AG04450 (cell line): ENCODE measurements around the gene RGSL1. TPM values are rescaled to one million over a fixed set of nuclear protein-coding genes. Genes with fewer than 3 reads are reported as not detected.

Experiments
- CTCF ChIA-PET: fragments of 300-600, 350-600 bp; formaldehyde crosslinking; extraction: SDS; loops from one replicate; lab custom pipeline; 2022; ENCODE audit warnings: antibody characterized with exemption, inconsistent platforms; lab: Charles Lee
- POLR2A ChIA-PET: fragments of 350-600 bp; formaldehyde crosslinking; extraction: SDS; loops from one replicate; lab custom pipeline; 2021; ENCODE audit warnings: antibody characterized with exemption, inconsistent platforms; lab: Yijun Ruan, JAX
- DNase-seq: peaks from one replicate; pipeline ENCODE4 v3.0.0-alpha.2; 2011; ENCODE audit warnings: low read depth, low spot score
- H3K27ac ChIP-seq: one replicate; pipeline ENCODE4 v1.5.1; 2012; ENCODE audit warnings: low read depth, low read length, control low read depth
- H3K27me3 ChIP-seq: one replicate; pipeline ENCODE4 v1.6.0; 2012; ENCODE audit warnings: low read length; ENCODE audit not compliant: control insufficient read depth, insufficient read depth
- H3K4me3 ChIP-seq: 2 replicates; pipeline ENCODE4 v1.5.1; 2011; ENCODE audit warnings: mild to moderate bottlenecking, low read depth, low read length, control low read depth
- H3K9me3 ChIP-seq: 2 replicates; pipeline ENCODE4 v1.5.1; 2012; ENCODE audit warnings: low read length; ENCODE audit not compliant: control insufficient read depth, insufficient read depth
- CTCF ChIP-seq: IDR thresholded peaks from 2 replicates; pipeline ENCODE4 v1.5.1; 2011; ENCODE audit warnings: low read depth, low read length, control low read depth, inconsistent platforms
- polyA plus RNA-seq: library from polyadenylated mRNA; depleted of rRNA; stranded (reverse); fragments of >200 nt; gene quantifications from 2 replicates; pipeline ENCODE4 v1.2.3, GENCODE V29; 2011

Gene RGSL1
- polyA plus RNA-seq, 1 experiment, result not detected

- TF ChIP-seq CTCF, result no peak
- Histone ChIP-seq H3K4me3 (no peak overlapping the region), H3K27me3 (no peaks in the 10 kb centered on the region), H3K27ac (no peak overlapping the region), H3K9me3 (no peaks in the 10 kb centered on the region)
- DNase-seq, result no peak
- ChIA-PET CTCF (interaction anchor here (0.7 to 0.8 kb wide), 2 partner anchors 10 to 112 kb away, joined by 3 to 8 read pairs; no protein-coding TSS in a partner anchor), POLR2A (no interaction called here)
Observed at GRCh38 chr1:182488803-182489202, 38.9 kb downstream of the RGSL1 start.

- ChIA-PET CTCF (interaction anchor here (0.6 kb wide), 1 partner anchor 8 kb away, joined by 3 read pairs; no protein-coding TSS in a partner anchor), POLR2A (no interaction called here)
- H3K4me3 ChIP-seq, result no peak overlapping the region
- no peak overlapping the region for H3K27ac ChIP-seq
- DNase-seq, result no peak
- no peak for TF ChIP-seq CTCF
- no peaks in the 10 kb centered on the region for H3K9me3 ChIP-seq
- H3K27me3 ChIP-seq, result no peaks in the 10 kb centered on the region
Observed at GRCh38 chr1:182493063-182493462, 43.1 kb downstream of the RGSL1 start.

- Histone ChIP-seq H3K27me3 (no peaks in the 10 kb centered on the region), H3K4me3 (no peak overlapping the region), H3K9me3 (no peaks in the 10 kb centered on the region), H3K27ac (no peak overlapping the region)
- ChIA-PET CTCF (no interaction called here), POLR2A (no interaction called here)
- no peak for TF ChIP-seq CTCF
- no peak for DNase-seq
Observed at GRCh38 chr1:182495002-182495401, 45.1 kb downstream of the RGSL1 start.

GRCh38 chr1:182495693-182496092, 45.7 kb downstream of the RGSL1 start:
- Histone ChIP-seq H3K4me3 (no peak overlapping the region), H3K27ac (no peak overlapping the region), H3K9me3 (no peaks in the 10 kb centered on the region), H3K27me3 (no peaks in the 10 kb centered on the region)
- no peak for TF ChIP-seq CTCF
- ChIA-PET CTCF (no interaction called here), POLR2A (no interaction called here)
- DNase-seq, result no peak

GRCh38 chr1:182507685-182508084, 57.7 kb downstream of the RGSL1 start:
- Histone ChIP-seq H3K4me3 (no peak overlapping the region), H3K27ac (no peak overlapping the region), H3K9me3 (no peaks in the 10 kb centered on the region; the same call in 1 of the 2 replicates), H3K27me3 (no peaks in the 10 kb centered on the region)
- ChIA-PET POLR2A (no interaction called here), CTCF (no interaction called here)
- no peak for DNase-seq
- no peak for TF ChIP-seq CTCF
